Activated CD8-positive, alpha-beta memory T cell treated with anti-CD3 and anti-CD28 coated beads for 48 hours (primary cell): ENCODE measurements around the gene SH3PXD2A.
"Not testable (repeated sequence)": the region's sequence is repeated elsewhere in the genome, so short reads cannot be mapped to it uniquely, and the experiment has no call there.

ENCODE experiments used
- DNase-seq, 3 experiments: peaks; one replicate each; pipeline ENCODE4 v3.0.0-alpha.2; 2020; ENCODE audit warnings: low read depth in 2 of 3, low spot score in 2 of 3

Gene SH3PXD2A

GRCh38 chr10:103609231-103610082, 245.9 kb downstream of the SH3PXD2A start:
- DNase-seq: no peak

GRCh38 chr10:103608056-103608455, 247.3 kb downstream of the SH3PXD2A start:
- not testable (repeated sequence) for DNase-seq

- not testable (repeated sequence) for DNase-seq
These were observed 248.3 kb downstream of the SH3PXD2A start for GRCh38 chr10:103607051-103607450.

- not testable (repeated sequence) for DNase-seq
These were observed 249.3 kb downstream of the SH3PXD2A start for GRCh38 chr10:103606097-103606438.

GRCh38 chr10:103605359-103606096, 249.8 kb downstream of the SH3PXD2A start:
- DNase-seq: peak in 2 of 3 experiments; percentile 15 to 17

GRCh38 chr10:103603382-103603781, 252.0 kb downstream of the SH3PXD2A start:
- DNase-seq: no peak

GRCh38 chr10:103602852-103603155, 252.6 kb downstream of the SH3PXD2A start:
- DNase-seq: no peak

- no peak for DNase-seq
These were observed 253.1 kb downstream of the SH3PXD2A start for GRCh38 chr10:103602028-103602851.

- DNase-seq: no peak
These were observed 254.3 kb downstream of the SH3PXD2A start for GRCh38 chr10:103600956-103601569.

- no peak for DNase-seq
These were observed 255.1 kb downstream of the SH3PXD2A start for GRCh38 chr10:103600325-103600724.

GRCh38 chr10:103599907-103600306, 255.5 kb downstream of the SH3PXD2A start:
- DNase-seq: no peak

GRCh38 chr10:103599211-103599610, 256.2 kb downstream of the SH3PXD2A start:
- DNase-seq: no peak

GRCh38 chr10:103598654-103599115, 256.7 kb downstream of the SH3PXD2A start:
- no peak for DNase-seq

GRCh38 chr10:103597003-103597402, 258.4 kb downstream of the SH3PXD2A start:
- DNase-seq: no peak

- DNase-seq: no peak
These were observed 259.2 kb downstream of the SH3PXD2A start for GRCh38 chr10:103595933-103596726.

- DNase-seq: no peak
These were observed 262.3 kb downstream of the SH3PXD2A start for GRCh38 chr10:103593022-103593570.

GRCh38 chr10:103592186-103593021, 263.0 kb downstream of the SH3PXD2A start:
- peak in 2 of 3 experiments; percentile 16 to 26 for DNase-seq

GRCh38 chr10:103590744-103591291, 264.6 kb downstream of the SH3PXD2A start:
- no peak for DNase-seq

GRCh38 chr10:103590060-103590459, 265.3 kb downstream of the SH3PXD2A start:
- no peak for DNase-seq
